ENCODE measurements around the gene ADTRP. TPM values are rescaled to one million over a fixed set of nuclear protein-coding genes. Genes with fewer than 3 reads are reported as not detected.

The ADTRP gene
- total and polyA plus RNA-seq, 2 donors, result 7.0 to 7.7 TPM

DNA sequence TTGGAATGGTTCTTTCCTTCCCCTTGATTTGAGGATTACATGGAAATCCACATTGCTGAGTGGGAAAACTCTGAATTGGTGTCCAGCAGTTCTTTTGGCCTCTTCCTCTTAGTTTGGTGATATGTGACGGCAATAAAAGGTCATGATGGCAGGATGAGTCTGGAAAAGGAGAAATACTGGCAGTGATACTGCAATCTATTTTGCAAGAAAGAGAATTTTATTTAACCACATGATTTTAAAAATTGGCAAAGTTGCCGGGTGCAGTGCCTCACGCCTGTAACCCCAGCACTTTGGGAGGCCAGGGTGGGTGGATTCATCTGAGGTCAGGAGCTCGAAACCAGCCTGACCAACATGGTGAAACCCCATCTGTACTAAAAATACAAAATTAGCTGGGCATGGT is 73.1 kb downstream of the ADTRP start:
- no peak for DNase-seq (ENCODE audit: low read depth in 6 of 9, low spot score in 9 of 9)
- no peaks in the 10 kb centered on the region for H3K9me3 ChIP-seq (ENCODE audit: control insufficient read depth in 2 of 2, insufficient read depth in 1 of 2, low read length in 1 of 2)
- no peak overlapping the region for H3K27ac ChIP-seq (ENCODE audit: low read depth in 1 of 2, low read length in 1 of 2)
- no peaks in the 10 kb centered on the region for H3K27me3 ChIP-seq (ENCODE audit: control insufficient read depth in 2 of 2, insufficient read depth in 1 of 2, low read length in 1 of 2)
- H3K4me3 ChIP-seq (ENCODE audit: low read length in 2 of 2), result no peak overlapping the region
- 94% methylated on average over 4 of the region's 4 CpGs for WGBS
- no peaks in the 10 kb centered on the region for H3K36me3 ChIP-seq (ENCODE audit: control insufficient read depth in 2 of 2, insufficient read depth in 2 of 2, low read length in 1 of 2)
- peaks cover 0 to 5% of the 10 kb centered on the region in 2 donors for H3K4me1 ChIP-seq (ENCODE audit: control insufficient read depth in 2 of 2, insufficient read depth in 2 of 2, low read length in 2 of 2)

DNA sequence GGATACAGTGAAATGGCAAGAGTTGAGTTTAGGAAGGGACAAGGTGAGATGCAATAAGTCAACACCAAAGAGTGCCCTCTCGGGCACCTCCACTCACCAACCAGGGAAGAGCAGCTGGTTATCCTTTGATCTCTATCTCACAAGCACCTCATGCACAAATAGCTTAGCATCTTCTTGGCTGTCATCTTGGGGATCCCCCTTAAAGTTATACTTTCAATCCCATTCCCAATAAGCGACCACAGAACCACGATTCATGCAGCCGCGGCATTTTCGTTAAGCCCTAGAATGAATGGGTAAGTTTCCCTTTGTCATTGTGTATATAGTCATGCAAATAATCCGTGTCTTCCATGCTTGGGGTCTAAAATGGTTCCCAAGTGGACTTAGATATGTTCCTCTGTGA is 73.5 kb downstream of the ADTRP start:
- Histone ChIP-seq H3K4me1 (ENCODE audit: control insufficient read depth in 2 of 2, insufficient read depth in 2 of 2, low read length in 2 of 2) (peaks cover 0 to 1% of the 10 kb centered on the region in 2 donors), H3K36me3 (ENCODE audit: control insufficient read depth in 2 of 2, insufficient read depth in 2 of 2, low read length in 1 of 2) (no peaks in the 10 kb centered on the region), H3K27me3 (ENCODE audit: control insufficient read depth in 2 of 2, insufficient read depth in 1 of 2, low read length in 1 of 2) (no peaks in the 10 kb centered on the region), H3K4me3 (ENCODE audit: low read length in 2 of 2) (no peak overlapping the region), H3K27ac (ENCODE audit: low read depth in 1 of 2, low read length in 1 of 2) (no peak overlapping the region), H3K9me3 (ENCODE audit: control insufficient read depth in 2 of 2, insufficient read depth in 1 of 2, low read length in 1 of 2) (no peaks in the 10 kb centered on the region)
- DNase-seq (ENCODE audit: low read depth in 6 of 9, low spot score in 9 of 9), result no peak
- 97% methylated on average over 7 of the region's 7 CpGs for WGBS

DNA sequence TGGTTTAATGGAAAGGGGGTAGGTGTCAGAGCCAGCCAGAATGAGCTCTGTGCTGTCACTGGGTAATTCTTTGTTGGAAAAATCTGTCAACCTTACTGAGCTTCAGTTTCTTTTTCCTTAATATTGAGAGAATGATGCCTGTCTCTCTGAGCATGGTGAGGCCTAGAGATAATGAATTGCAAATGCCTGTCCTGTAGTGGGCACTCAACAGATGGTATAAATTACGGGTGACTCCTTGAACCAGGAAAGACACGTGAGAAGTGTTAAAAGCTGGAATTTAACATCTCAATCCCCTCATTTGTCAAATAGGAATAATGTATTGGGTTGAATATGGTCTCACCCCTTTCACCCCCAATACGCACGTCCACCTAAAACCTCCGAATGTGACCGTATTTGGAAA is 74.9 kb downstream of the ADTRP start:
- no peak overlapping the region for H3K4me3 ChIP-seq (ENCODE audit: low read length in 2 of 2)
- no peak for DNase-seq (ENCODE audit: low read depth in 6 of 9, low spot score in 9 of 9)
- no peaks in the 10 kb centered on the region for H3K27me3 ChIP-seq (ENCODE audit: control insufficient read depth in 2 of 2, insufficient read depth in 1 of 2, low read length in 1 of 2)
- H3K36me3 ChIP-seq (ENCODE audit: control insufficient read depth in 2 of 2, insufficient read depth in 2 of 2, low read length in 1 of 2), result no peaks in the 10 kb centered on the region
- no peaks in the 10 kb centered on the region for H3K9me3 ChIP-seq (ENCODE audit: control insufficient read depth in 2 of 2, insufficient read depth in 1 of 2, low read length in 1 of 2)
- H3K27ac ChIP-seq (ENCODE audit: low read depth in 1 of 2, low read length in 1 of 2), result no peak overlapping the region
- H3K4me1 ChIP-seq (ENCODE audit: control insufficient read depth in 2 of 2, insufficient read depth in 2 of 2, low read length in 2 of 2), result no peaks in the 10 kb centered on the region
- WGBS, result 98% methylated on average over 6 of the region's 6 CpGs

DNA sequence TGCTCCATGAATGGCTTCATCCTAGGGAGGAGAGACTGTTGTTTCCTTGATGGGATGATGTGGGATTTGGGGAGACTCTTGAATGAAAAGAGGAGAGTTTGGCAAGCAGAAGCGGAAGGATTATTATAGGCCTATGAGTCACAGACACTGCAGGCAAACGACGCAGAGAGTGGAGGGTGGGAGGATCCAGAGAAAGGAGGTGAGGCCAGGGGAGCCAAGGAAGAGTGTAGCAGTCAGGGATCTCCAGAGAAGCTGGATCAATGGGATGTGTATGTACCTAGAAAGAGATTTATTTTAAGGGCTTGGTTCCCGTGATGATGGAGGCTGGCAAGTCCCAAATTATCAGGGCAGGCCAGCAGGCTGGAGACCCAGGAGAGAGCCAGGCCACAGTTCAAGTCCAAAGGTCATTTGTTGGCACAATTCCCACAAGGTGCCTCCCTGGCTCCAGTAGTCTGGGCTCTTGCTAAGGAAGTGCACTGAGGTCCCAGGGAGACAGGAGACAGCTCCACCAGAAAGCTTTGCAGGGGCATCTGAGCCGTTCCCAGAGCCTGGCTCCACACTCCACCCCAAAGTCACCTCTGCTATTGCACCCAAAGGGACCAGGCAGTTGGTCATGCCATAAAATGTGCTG is 76.0 kb downstream of the ADTRP start:
- H3K4me1 ChIP-seq (ENCODE audit: control insufficient read depth in 2 of 2, insufficient read depth in 2 of 2, low read length in 2 of 2), result no peaks in the 10 kb centered on the region
- H3K36me3 ChIP-seq (ENCODE audit: control insufficient read depth in 2 of 2, insufficient read depth in 2 of 2, low read length in 1 of 2), result no peaks in the 10 kb centered on the region
- H3K4me3 ChIP-seq (ENCODE audit: low read length in 2 of 2), result no peak overlapping the region
- 94% methylated on average over 5 of the region's 5 CpGs for WGBS
- no peak for DNase-seq (ENCODE audit: low read depth in 6 of 9, low spot score in 9 of 9)
- no peaks in the 10 kb centered on the region for H3K27me3 ChIP-seq (ENCODE audit: control insufficient read depth in 2 of 2, insufficient read depth in 1 of 2, low read length in 1 of 2)
- H3K27ac ChIP-seq (ENCODE audit: low read depth in 1 of 2, low read length in 1 of 2), result no peak overlapping the region
- no peaks in the 10 kb centered on the region for H3K9me3 ChIP-seq (ENCODE audit: control insufficient read depth in 2 of 2, insufficient read depth in 1 of 2, low read length in 1 of 2)

DNA sequence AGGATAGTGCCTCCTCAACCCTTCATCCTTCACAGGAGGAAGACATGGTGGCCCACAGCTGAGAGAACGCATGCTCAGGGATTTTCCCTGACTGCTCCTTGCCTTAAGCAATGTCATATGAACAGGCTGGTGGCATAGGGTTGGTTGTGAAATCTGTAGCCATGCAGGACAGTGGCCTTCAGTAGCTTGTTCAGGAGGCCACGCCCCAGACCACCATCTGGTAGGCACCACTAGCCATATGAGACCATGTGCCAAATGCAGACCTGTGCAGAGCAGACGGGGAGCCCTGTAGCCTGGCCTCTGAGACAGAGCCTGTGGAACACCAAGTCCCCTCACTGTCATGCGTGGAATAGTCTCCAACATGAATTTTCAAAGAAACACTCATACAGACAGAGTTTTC is 76.5 kb downstream of the ADTRP start:
- DNase-seq (ENCODE audit: low read depth in 6 of 9, low spot score in 9 of 9), result no peak
- H3K27ac ChIP-seq (ENCODE audit: low read depth in 1 of 2, low read length in 1 of 2), result no peak overlapping the region
- no peak overlapping the region for H3K4me3 ChIP-seq (ENCODE audit: low read length in 2 of 2)
- no peaks in the 10 kb centered on the region for H3K27me3 ChIP-seq (ENCODE audit: control insufficient read depth in 2 of 2, insufficient read depth in 1 of 2, low read length in 1 of 2)
- no peaks in the 10 kb centered on the region for H3K36me3 ChIP-seq (ENCODE audit: control insufficient read depth in 2 of 2, insufficient read depth in 2 of 2, low read length in 1 of 2)
- 98% methylated on average over 4 of the region's 4 CpGs for whole genome bisulfite sequencing
- no peaks in the 10 kb centered on the region for H3K9me3 ChIP-seq (ENCODE audit: control insufficient read depth in 2 of 2, insufficient read depth in 1 of 2, low read length in 1 of 2)
- H3K4me1 ChIP-seq (ENCODE audit: control insufficient read depth in 2 of 2, insufficient read depth in 2 of 2, low read length in 2 of 2), result no peaks in the 10 kb centered on the region

DNA sequence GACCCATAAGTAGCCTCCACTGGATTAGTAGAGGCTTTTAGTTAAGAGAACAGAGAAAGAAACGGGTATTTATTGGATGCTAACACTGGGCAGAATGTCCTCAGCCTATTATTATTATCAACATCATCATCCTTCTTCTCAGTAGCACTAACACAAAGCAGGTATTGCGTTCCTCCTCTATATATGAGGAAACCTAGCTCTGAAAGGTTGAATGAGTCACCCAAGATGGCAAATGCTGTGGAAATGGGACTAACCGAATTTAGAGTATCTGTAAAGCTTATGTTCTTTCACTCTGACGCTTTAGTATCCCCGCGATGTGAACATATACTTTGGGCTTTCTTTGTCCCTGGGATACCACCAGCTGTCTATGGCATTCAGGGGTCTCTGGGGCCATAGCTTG is 77.0 kb downstream of the ADTRP start:
- Histone ChIP-seq H3K36me3 (ENCODE audit: control insufficient read depth in 2 of 2, insufficient read depth in 2 of 2, low read length in 1 of 2) (no peaks in the 10 kb centered on the region), H3K4me3 (ENCODE audit: low read length in 2 of 2) (no peak overlapping the region), H3K4me1 (ENCODE audit: control insufficient read depth in 2 of 2, insufficient read depth in 2 of 2, low read length in 2 of 2) (no peaks in the 10 kb centered on the region), H3K9me3 (ENCODE audit: control insufficient read depth in 2 of 2, insufficient read depth in 1 of 2, low read length in 1 of 2) (no peaks in the 10 kb centered on the region), H3K27ac (ENCODE audit: low read depth in 1 of 2, low read length in 1 of 2) (no peak overlapping the region), H3K27me3 (ENCODE audit: control insufficient read depth in 2 of 2, insufficient read depth in 1 of 2, low read length in 1 of 2) (no peaks in the 10 kb centered on the region)
- 95% methylated on average over 6 of the region's 6 CpGs for WGBS
- no peak for DNase-seq (ENCODE audit: low read depth in 6 of 9, low spot score in 9 of 9)

DNA sequence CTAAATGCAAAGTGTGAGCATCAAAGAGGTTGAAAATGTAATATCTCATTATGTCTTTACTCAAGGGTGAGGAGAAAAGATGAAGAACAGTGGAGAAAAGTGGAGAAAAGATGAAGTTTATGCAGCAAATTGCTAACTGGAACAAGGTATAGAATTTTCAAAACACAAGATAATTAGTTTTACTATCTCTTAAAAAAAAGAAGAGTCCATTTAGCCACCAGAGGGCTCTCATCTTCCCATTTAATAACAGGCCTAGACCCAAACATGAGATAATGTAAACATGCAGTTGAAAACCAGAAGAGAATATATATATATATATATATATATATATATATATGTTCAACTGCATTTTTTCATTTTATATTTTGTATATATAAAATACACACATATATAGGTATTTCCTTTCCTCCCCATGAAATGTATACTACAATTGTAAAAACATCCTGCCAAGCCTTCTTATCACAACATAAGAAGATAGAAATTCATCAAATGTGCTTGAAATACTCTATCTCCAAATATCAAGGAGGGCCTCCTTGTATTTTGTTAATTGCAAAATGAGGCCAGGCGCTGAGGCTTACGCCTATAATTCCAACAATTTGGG is 78.4 kb downstream of the ADTRP start:
- WGBS, result over 99% methylated on average over 2 of the region's 2 CpGs
- Histone ChIP-seq H3K36me3 (ENCODE audit: control insufficient read depth in 2 of 2, insufficient read depth in 2 of 2, low read length in 1 of 2) (no peaks in the 10 kb centered on the region), H3K4me3 (ENCODE audit: low read length in 2 of 2) (no peak overlapping the region), H3K27me3 (ENCODE audit: control insufficient read depth in 2 of 2, insufficient read depth in 1 of 2, low read length in 1 of 2) (no peaks in the 10 kb centered on the region), H3K27ac (ENCODE audit: low read depth in 1 of 2, low read length in 1 of 2) (no peak overlapping the region), H3K4me1 (ENCODE audit: control insufficient read depth in 2 of 2, insufficient read depth in 2 of 2, low read length in 2 of 2) (no peaks in the 10 kb centered on the region), H3K9me3 (ENCODE audit: control insufficient read depth in 2 of 2, insufficient read depth in 1 of 2, low read length in 1 of 2) (no peaks in the 10 kb centered on the region)
- peak in 5 of 9 donors; percentile 10 to 64 (median 29) for DNase-seq (ENCODE audit: low read depth in 6 of 9, low spot score in 9 of 9)

DNA sequence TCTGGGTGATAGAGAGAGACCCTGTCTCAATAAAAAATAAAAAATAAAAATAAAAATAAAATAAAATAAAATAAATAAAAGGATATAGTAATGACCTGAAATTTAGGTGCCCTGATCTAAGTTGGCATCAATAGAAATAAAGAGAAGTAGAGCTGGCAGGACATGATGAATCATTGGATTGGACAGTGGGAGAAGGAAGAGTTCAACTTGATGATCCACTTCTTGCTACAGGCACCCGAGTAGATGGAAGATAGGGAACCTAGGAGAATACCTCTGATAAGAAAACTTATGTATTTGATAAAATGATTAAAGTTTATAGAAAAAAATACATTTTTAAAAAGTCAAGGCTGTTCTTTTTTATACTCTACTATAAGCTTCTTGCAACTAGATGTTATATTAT is 79.0 kb downstream of the ADTRP start:
- H3K27ac ChIP-seq (ENCODE audit: low read depth in 1 of 2, low read length in 1 of 2), result no peak overlapping the region
- DNase-seq (ENCODE audit: low read depth in 6 of 9, low spot score in 9 of 9), result no peak

DNA sequence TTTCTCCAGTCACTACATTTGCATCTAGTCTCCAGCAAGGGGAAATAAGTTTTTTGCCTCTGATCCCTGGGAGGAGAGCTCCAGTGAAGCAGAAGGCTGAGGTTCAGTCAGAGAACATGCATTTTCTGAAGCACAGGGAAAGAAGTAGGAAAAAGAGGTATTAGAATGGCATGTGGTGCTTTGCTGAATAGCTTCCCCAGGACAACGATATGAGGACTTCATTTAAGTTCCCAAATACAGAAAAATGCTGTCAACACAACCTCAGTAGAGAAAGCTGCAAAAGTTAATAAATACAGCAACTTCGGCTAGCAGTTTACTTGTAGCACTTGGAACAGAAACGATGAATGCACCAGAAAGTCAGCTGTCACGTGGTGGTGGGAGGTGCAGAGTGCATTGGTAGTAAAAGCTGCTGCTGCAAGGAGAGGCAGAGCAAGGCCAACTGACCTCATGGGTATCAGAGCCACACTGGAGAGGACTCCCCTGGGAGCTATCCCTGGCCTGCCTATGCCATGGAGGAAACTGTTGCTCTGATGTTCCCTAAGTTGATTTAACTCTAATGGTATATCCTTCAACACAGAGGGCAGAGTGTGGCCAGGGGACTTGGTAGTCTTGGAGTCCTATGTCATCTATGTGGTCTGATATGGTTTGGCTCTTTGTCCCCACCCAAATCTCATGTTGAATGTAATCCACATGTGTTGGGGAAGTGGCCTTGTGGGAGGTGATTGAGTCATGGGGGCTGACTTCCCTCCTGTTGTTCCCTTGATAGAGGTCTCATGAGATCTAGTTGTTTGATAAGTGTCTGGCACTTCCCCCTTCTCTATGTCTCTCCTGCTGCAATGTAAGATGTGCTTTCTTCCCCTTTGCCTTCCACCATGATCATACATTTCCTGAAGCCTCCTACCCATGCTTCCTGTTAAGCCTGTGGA is 85.9 kb downstream of the ADTRP start:
- no peaks in the 10 kb centered on the region for H3K36me3 ChIP-seq (ENCODE audit: control insufficient read depth in 2 of 2, insufficient read depth in 2 of 2, low read length in 1 of 2)
- no peak for DNase-seq (ENCODE audit: low read depth in 6 of 9, low spot score in 9 of 9)
- 94% methylated on average over 4 of the region's 4 CpGs for WGBS
- H3K4me3 ChIP-seq (ENCODE audit: low read length in 2 of 2), result no peak overlapping the region
- no peaks in the 10 kb centered on the region for H3K4me1 ChIP-seq (ENCODE audit: control insufficient read depth in 2 of 2, insufficient read depth in 2 of 2, low read length in 2 of 2)
- no peak overlapping the region for H3K27ac ChIP-seq (ENCODE audit: low read depth in 1 of 2, low read length in 1 of 2)
- no peaks in the 10 kb centered on the region for H3K9me3 ChIP-seq (ENCODE audit: control insufficient read depth in 2 of 2, insufficient read depth in 1 of 2, low read length in 1 of 2)
- H3K27me3 ChIP-seq (ENCODE audit: control insufficient read depth in 2 of 2, insufficient read depth in 1 of 2, low read length in 1 of 2), result no peaks in the 10 kb centered on the region

More for the DNA sequence above, 79.0 kb downstream of the ADTRP start:
- H3K9me3 ChIP-seq (ENCODE audit: control insufficient read depth in 2 of 2, insufficient read depth in 1 of 2, low read length in 1 of 2), result no peaks in the 10 kb centered on the region
- no peaks in the 10 kb centered on the region for H3K27me3 ChIP-seq (ENCODE audit: control insufficient read depth in 2 of 2, insufficient read depth in 1 of 2, low read length in 1 of 2)
- 72% methylated on average over 1 of the region's 1 CpG for WGBS
- no peak overlapping the region for H3K4me3 ChIP-seq (ENCODE audit: low read length in 2 of 2)
- no peaks in the 10 kb centered on the region for H3K36me3 ChIP-seq (ENCODE audit: control insufficient read depth in 2 of 2, insufficient read depth in 2 of 2, low read length in 1 of 2)
- no peaks in the 10 kb centered on the region for H3K4me1 ChIP-seq (ENCODE audit: control insufficient read depth in 2 of 2, insufficient read depth in 2 of 2, low read length in 2 of 2)
